Measurements from ENCODE around the gene FAF1.

The FAF1 gene

DNA sequence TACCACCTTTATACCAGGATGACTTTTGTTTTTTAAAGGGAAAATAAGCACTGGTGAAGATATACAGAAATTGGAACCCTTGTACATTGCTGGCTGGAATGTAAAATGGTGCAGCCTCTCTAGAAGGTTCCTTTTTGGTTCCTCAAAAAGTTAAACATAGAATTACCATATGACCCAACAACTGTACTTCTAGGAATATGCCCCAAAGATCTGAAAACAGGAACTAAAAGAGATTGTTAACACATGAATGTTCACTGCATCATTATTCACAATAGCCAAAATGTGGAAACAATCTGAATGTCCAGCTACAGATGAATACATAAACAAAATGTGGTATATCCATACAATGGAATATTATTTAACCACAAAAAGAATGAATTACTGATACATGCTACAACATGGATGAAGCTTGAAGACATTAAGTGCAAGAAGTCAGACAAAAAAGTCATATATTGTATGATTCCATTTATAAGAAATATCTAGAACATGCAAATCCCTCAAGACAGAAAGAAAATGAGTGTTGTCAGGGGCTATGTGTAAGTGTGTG, 452.0 kb downstream of the FAF1 start:
- TF ChIP-seq, protein P1, sequence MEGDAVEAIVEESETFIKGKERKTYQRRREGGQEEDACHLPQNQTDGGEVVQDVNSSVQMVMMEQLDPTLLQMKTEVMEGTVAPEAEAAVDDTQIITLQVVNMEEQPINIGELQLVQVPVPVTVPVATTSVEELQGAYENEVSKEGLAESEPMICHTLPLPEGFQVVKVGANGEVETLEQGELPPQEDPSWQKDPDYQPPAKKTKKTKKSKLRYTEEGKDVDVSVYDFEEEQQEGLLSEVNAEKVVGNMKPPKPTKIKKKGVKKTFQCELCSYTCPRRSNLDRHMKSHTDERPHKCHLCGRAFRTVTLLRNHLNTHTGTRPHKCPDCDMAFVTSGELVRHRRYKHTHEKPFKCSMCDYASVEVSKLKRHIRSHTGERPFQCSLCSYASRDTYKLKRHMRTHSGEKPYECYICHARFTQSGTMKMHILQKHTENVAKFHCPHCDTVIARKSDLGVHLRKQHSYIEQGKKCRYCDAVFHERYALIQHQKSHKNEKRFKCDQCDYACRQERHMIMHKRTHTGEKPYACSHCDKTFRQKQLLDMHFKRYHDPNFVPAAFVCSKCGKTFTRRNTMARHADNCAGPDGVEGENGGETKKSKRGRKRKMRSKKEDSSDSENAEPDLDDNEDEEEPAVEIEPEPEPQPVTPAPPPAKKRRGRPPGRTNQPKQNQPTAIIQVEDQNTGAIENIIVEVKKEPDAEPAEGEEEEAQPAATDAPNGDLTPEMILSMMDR (IDR thresholded peaks at IDR 0.05; ENCODE audit: low read depth, low read length) = no peak
- H3K27me3 ChIP-seq (ENCODE audit: insufficient read depth, low read depth, severe bottlenecking) = no peaks in the 10 kb centered on the region

DNA sequence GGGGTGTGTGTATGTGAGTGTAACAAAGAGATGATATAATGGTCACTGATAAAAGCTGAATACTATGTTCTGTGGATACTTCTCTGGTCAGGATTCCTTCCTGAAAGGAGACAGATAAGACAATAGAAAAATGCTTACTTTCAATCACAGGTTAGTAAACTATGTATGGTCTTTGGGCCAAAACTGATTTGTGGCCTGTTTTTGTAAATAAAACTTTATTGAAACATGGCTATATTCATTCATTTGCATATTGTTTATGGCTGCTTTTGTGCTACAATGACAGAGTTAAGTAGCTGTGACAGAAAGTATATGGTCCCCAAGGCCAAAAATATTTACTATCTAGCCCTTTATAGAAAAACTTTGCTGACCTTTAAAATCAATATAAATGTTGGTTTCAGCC, 454.6 kb downstream of the FAF1 start:
- no peaks in the 10 kb centered on the region for H3K27me3 ChIP-seq (ENCODE audit: insufficient read depth, low read depth, severe bottlenecking)
- H3K4me3 ChIP-seq (ENCODE audit: low read depth, low read length) = no peak overlapping the region
- TF ChIP-seq, protein P1 (IDR thresholded peaks at IDR 0.05; ENCODE audit: low read depth, low read length) = no peak

More for the DNA sequence above, 452.0 kb downstream of the FAF1 start:
- H3K36me3 ChIP-seq = peaks cover 7% of the 10 kb centered on the region
- no peaks in the 10 kb centered on the region for H3K9me3 ChIP-seq (ENCODE audit: severe bottlenecking)
- H3K4me3 ChIP-seq (ENCODE audit: low read depth, low read length) = no peak overlapping the region
- DNase-seq = no peak
- H3K27ac ChIP-seq = no peak overlapping the region

DNA sequence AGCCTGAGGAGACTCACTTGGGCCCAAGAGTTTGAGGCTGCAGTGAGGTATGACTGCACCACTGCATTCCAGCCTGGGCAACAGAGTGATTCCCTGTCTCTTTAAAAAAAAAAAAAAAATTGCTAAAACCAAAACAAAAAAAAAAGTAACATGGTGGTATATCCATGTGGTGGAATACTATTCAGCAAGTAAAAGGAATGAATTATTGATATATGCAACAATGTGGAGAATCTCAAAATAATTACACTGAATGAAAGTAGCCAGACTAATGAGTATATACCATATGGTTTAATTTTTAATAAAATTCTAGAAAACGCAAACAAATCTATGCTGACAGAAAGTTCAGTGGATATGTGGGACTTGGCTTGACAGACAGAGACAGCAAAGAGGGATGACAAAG, 456.6 kb downstream of the FAF1 start:
- Histone ChIP-seq H3K36me3 (peaks cover 10% of the 10 kb centered on the region), H3K4me3 (ENCODE audit: low read depth, low read length) (no peak overlapping the region), H3K9me3 (ENCODE audit: severe bottlenecking) (no peaks in the 10 kb centered on the region), H3K27me3 (ENCODE audit: insufficient read depth, low read depth, severe bottlenecking) (no peaks in the 10 kb centered on the region), H3K27ac (no peak overlapping the region)
- no peak for DNase-seq
- TF ChIP-seq, protein P1 (IDR thresholded peaks at IDR 0.05; ENCODE audit: low read depth, low read length) = no peak

More for the DNA sequence above, 454.6 kb downstream of the FAF1 start:
- no peaks in the 10 kb centered on the region for H3K9me3 ChIP-seq (ENCODE audit: severe bottlenecking)
- H3K36me3 ChIP-seq = peaks cover 11% of the 10 kb centered on the region
- no peak for DNase-seq
- no peak overlapping the region for H3K27ac ChIP-seq

DNA sequence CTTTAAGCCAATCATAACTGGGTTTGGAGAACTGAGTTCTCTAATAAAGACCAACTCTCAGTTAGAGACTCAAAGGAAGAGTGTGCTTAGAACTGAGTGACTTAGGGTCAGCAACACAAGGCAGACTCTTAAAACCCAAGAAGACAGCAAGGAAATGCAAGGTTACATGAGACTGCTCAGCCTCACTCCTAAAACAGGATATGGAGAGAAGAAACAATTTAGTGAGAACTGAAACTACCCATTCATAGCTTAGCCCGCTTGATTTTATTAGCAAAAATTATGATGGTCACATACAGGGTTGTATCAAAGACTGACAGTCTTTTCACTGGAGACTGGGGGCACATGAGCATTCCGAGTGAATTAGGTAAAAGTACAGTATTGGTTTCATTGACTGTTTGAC, 457.9 kb downstream of the FAF1 start:
- Histone ChIP-seq H3K27ac (no peak overlapping the region), H3K36me3 (peaks cover 8% of the 10 kb centered on the region; the same call in 1 of the 2 replicates), H3K9me3 (ENCODE audit: severe bottlenecking) (no peaks in the 10 kb centered on the region), H3K27me3 (ENCODE audit: insufficient read depth, low read depth, severe bottlenecking) (no peaks in the 10 kb centered on the region), H3K4me3 (ENCODE audit: low read depth, low read length) (no peak overlapping the region)
- TF ChIP-seq, protein P1 (IDR thresholded peaks at IDR 0.05; ENCODE audit: low read depth, low read length) = no peak
- no peak for DNase-seq

DNA sequence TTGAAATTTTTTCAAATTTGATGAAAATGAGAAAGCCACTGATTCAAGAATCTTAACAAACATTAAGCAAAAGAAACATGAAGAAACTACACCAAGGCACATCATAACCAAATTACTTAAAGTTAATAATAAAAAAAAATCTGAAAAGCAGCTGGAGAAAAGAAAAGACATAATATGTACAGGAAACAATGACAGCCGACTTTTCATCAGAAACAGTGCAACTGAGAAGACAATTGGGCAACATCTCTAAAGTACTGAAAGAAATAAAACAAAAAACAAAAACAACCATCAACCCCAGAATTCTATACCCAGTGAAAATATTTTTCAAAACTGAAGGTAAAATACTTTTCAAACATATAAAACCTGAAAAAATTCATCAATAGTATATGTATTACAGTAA, 463.1 kb downstream of the FAF1 start:
- Histone ChIP-seq H3K4me3 (ENCODE audit: low read depth, low read length) (no peak overlapping the region), H3K27ac (no peak overlapping the region), H3K36me3 (peaks cover under 1% of the 10 kb centered on the region), H3K9me3 (ENCODE audit: severe bottlenecking) (peaks cover 4% of the 10 kb centered on the region), H3K27me3 (ENCODE audit: insufficient read depth, low read depth, severe bottlenecking) (no peaks in the 10 kb centered on the region)
- TF ChIP-seq, protein P1 (IDR thresholded peaks at IDR 0.05; ENCODE audit: low read depth, low read length) = no peak
- DNase-seq = no peak

DNA sequence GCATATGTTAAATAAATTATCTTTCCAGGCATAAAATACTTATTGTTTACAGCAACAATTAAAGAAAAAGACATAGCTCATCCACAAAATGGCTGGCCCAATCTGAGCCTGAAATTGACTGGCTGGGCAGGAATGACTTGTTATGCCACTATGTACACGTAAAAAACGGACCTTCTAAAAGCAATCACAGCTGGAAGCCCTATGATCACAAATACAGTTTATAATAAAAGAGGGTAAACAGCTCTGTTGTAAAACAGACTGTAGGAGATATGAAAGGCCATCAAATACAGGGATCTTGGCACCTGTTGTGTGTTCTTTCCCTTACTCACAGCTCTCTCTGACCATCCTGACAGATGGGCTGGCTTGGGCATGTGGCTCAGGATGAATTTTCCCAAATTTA, 466.4 kb downstream of the FAF1 start:
- Histone ChIP-seq H3K27me3 (ENCODE audit: insufficient read depth, low read depth, severe bottlenecking) (no peaks in the 10 kb centered on the region), H3K4me3 (ENCODE audit: low read depth, low read length) (no peak overlapping the region), H3K9me3 (ENCODE audit: severe bottlenecking) (peaks cover 4% of the 10 kb centered on the region), H3K27ac (no peak overlapping the region), H3K36me3 (peaks cover 17% of the 10 kb centered on the region)
- TF ChIP-seq, protein P1 (IDR thresholded peaks at IDR 0.05; ENCODE audit: low read depth, low read length) = no peak
- DNase-seq = no peak
